GM23248 (cell line): ENCODE measurements around the gene RIPPLY2. TPM values are rescaled to one million over a fixed set of nuclear protein-coding genes. Genes with fewer than 3 reads are reported as not detected.

Experiments used
- DNase-seq: peaks from one replicate; pipeline ENCODE4 v3.0.0-alpha.2; 2015
- H2AFZ ChIP-seq: fragments of 200-600 bp; sonication (generic); 2 replicates; pipeline ENCODE4 v1.6.1; 2016; ENCODE audit warnings: antibody characterized with exemption
- H3F3A ChIP-seq: fragments of 200-600 bp; sonication (generic); 2 replicates; pipeline ENCODE4 v1.6.1; 2016; ENCODE audit warnings: mild to moderate bottlenecking, antibody characterized with exemption, mixed run types; ENCODE audit not compliant: insufficient read depth
- H3K27ac ChIP-seq: fragments of 200-600 bp; sonication (generic); 2 replicates; pipeline ENCODE4 v1.5.1; 2016; ENCODE audit warnings: mild to moderate bottlenecking
- H3K27me3 ChIP-seq: fragments of 200-600 bp; sonication (generic); replicated peaks from 2 replicates; pipeline ENCODE4 v1.6.1; 2016; ENCODE audit warnings: mild to moderate bottlenecking; ENCODE audit not compliant: insufficient read depth
- H3K36me3 ChIP-seq: fragments of 200-600 bp; sonication (generic); 2 replicates; pipeline ENCODE4 v1.6.1; 2016; ENCODE audit warnings: low read depth, mild to moderate bottlenecking
- H3K4me1 ChIP-seq: fragments of 200-600 bp; sonication (generic); 2 replicates; pipeline ENCODE4 v1.6.1; 2016; ENCODE audit warnings: mild to moderate bottlenecking; ENCODE audit not compliant: insufficient read depth
- H3K4me2 ChIP-seq: fragments of 200-600 bp; sonication (generic); one replicate; pipeline ENCODE4 v1.6.1; 2016; ENCODE audit warnings: mild to moderate bottlenecking; ENCODE audit not compliant: unreplicated experiment
- H3K4me3 ChIP-seq: fragments of 200-600 bp; sonication (generic); 2 replicates; pipeline ENCODE4 v1.5.1; 2016; ENCODE audit warnings: mild to moderate bottlenecking
- H3K79me2 ChIP-seq: fragments of 200-600 bp; sonication (generic); 2 replicates; pipeline ENCODE4 v1.6.1; 2016; ENCODE audit warnings: mild to moderate bottlenecking; ENCODE audit not compliant: insufficient read depth
- H3K9ac ChIP-seq: fragments of 200-600 bp; sonication (generic); 2 replicates; pipeline ENCODE4 v1.6.1; 2016; ENCODE audit warnings: mild to moderate bottlenecking
- H3K9me2 ChIP-seq: fragments of 200-600 bp; sonication (generic); 2 replicates; pipeline ENCODE4 v1.6.1; 2016; ENCODE audit warnings: mixed run types, mild to moderate bottlenecking, moderate library complexity; ENCODE audit not compliant: insufficient read depth
- H3K9me3 ChIP-seq: fragments of 200-600 bp; sonication (generic); one replicate; pipeline ENCODE4 v1.6.1; 2017; ENCODE audit warnings: low read depth
- H4K20me1 ChIP-seq: fragments of 200-600 bp; sonication (generic); 2 replicates; pipeline ENCODE4 v1.6.0; 2016; ENCODE audit not compliant: insufficient read depth
- EZH2 ChIP-seq: fragments of 200-600 bp; sonication (generic); IDR thresholded peaks from 2 replicates; pipeline ENCODE4 v1.6.1; 2018; ENCODE audit warnings: antibody characterized with exemption, mild to moderate bottlenecking; ENCODE audit not compliant: insufficient read depth, poor library complexity, severe bottlenecking
- EZH2phosphoT487 ChIP-seq: fragments of 200-600 bp; sonication (generic); IDR thresholded peaks from 2 replicates; pipeline ENCODE4 v1.6.1; 2018; ENCODE audit warnings: antibody characterized with exemption, moderate library complexity, mild to moderate bottlenecking, low read depth; ENCODE audit not compliant: insufficient read depth
- WGBS, 2 experiments: methylation state at CpG; one replicate each; pipeline ENCODE4 v1.1.6; 2015 to 2017; ENCODE audit warnings: low lambda C conversion rate in 2 of 2, low coverage in 1 of 2; ENCODE audit errors: missing lambda C conversion rate in 2 of 2; 5-methylcytosine and 5-hydroxymethylcytosine counted together
- in situ Hi-C: fragments of 300-500 bp; cut with MboI; formaldehyde crosslinking; loops from 2 replicates; pipeline ENCODE4 v1.15.0; 2020
- polyA plus RNA-seq: library from polyadenylated mRNA; unstranded; fragments of >200 nt; fragmentation: Nextera tagmentation; extraction: Ambion mirVana; gene quantifications from 2 replicates; pipeline ENCODE4 v1.2.1, GENCODE V29; 2016
- total RNA-seq: library from RNA; depleted of rRNA; stranded (reverse); fragments of >200 nt; shearing (Covaris generic); gene quantifications from 2 replicates; pipeline ENCODE4 v1.2.3, GENCODE V29; 2014

Gene RIPPLY2
- total and polyA plus RNA-seq, 2 experiments from 2014 or later = not detected

GRCh38 chr6:83859410-83860358, 6.5 kb downstream of the RIPPLY2 start, which contains the start of gene CYB5R4:
TSS of gene CYB5R4 (plus strand) at chr6:83859689. CDS start at chr6:83859783, 94 bp downstream.
- no peaks in the 10 kb centered on the region for H3K9me3 ChIP-seq
- peak within 1 kb of the TSS; percentile 95 for H2AFZ ChIP-seq
- H3K79me2 ChIP-seq = peaks cover 40% of the 10 kb centered on the region
- TF ChIP-seq EZH2 (no peak), EZH2phosphoT487 (no peak)
- in situ Hi-C loops = no loop called here
- H3F3A ChIP-seq = 0 out of 2 replicates have a peak, but pooled peaks cover 4% of the 10 kb centered on the region
- peak within 1 kb of the TSS; percentile 82 for H3K9ac ChIP-seq
- 1 to 2% methylated on average over 42 to 45 of the region's 53 CpGs for WGBS, 2 experiments
- H4K20me1 ChIP-seq = 0 out of 2 replicates have a peak, but pooled peaks cover 4% of the 10 kb centered on the region
- H3K9me2 ChIP-seq = no peaks in the 10 kb centered on the region
- peak within 1 kb of the TSS; percentile 44 for H3K27ac ChIP-seq
- peak within 1 kb of the TSS; percentile 80 for H3K4me2 ChIP-seq
- H3K4me1 ChIP-seq = peaks cover 8% of the 10 kb centered on the region; the same call in 1 of the 2 replicates
- H3K36me3 ChIP-seq = no peaks in the 10 kb centered on the region
- H3K27me3 ChIP-seq = peaks cover 3% of the 10 kb centered on the region; the same call in 1 of the 2 replicates
- DNase-seq = peak; percentile 97
- peak within 1 kb of the TSS; percentile 86 for H3K4me3 ChIP-seq

DNA sequence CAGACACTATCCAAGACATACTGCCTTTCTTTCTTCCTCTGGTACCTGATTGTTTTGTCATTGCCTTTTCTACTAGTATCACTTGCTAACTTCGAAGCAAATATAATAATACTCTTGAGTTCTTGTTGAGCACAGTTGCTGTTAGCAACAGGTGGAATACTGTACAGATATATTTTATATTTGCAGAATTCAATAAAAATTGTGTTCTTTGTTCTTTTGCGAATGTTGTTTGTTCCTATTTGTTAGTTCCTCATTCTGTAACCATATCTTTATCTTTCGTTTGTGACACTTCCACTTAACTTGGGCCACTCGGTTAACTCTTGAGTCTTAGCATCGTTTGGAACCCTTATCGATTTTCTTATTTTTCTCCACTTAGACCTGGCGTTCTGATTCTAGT, 7.2 kb downstream of the RIPPLY2 start:
- no peaks in the 10 kb centered on the region for H3K36me3 ChIP-seq
- 3 to 8% methylated on average over 7 of the region's 7 CpGs for WGBS, 2 experiments
- peak overlapping the region; percentile 82 for H3K9ac ChIP-seq
- in situ Hi-C loops = no loop called here
- H3K4me3 ChIP-seq = peak overlapping the region; percentile 86
- 0 out of 2 replicates have a peak, but pooled peaks cover 4% of the 10 kb centered on the region for H4K20me1 ChIP-seq
- H3K27me3 ChIP-seq = no peaks in the 10 kb centered on the region
- H3K79me2 ChIP-seq = peaks cover 40% of the 10 kb centered on the region
- DNase-seq = no peak
- H3K4me1 ChIP-seq = peaks cover 8% of the 10 kb centered on the region; the same call in 1 of the 2 replicates
- no peaks in the 10 kb centered on the region for H3K9me3 ChIP-seq
- H3K4me2 ChIP-seq = peak overlapping the region; percentile 80
- H2AFZ ChIP-seq = peak overlapping the region; percentile 95
- no peaks in the 10 kb centered on the region for H3K9me2 ChIP-seq
- no peak overlapping the region for H3K27ac ChIP-seq
- 0 out of 2 replicates have a peak, but pooled peaks cover 4% of the 10 kb centered on the region for H3F3A ChIP-seq
- TF ChIP-seq EZH2phosphoT487 (no peak), EZH2 (no peak)

DNA sequence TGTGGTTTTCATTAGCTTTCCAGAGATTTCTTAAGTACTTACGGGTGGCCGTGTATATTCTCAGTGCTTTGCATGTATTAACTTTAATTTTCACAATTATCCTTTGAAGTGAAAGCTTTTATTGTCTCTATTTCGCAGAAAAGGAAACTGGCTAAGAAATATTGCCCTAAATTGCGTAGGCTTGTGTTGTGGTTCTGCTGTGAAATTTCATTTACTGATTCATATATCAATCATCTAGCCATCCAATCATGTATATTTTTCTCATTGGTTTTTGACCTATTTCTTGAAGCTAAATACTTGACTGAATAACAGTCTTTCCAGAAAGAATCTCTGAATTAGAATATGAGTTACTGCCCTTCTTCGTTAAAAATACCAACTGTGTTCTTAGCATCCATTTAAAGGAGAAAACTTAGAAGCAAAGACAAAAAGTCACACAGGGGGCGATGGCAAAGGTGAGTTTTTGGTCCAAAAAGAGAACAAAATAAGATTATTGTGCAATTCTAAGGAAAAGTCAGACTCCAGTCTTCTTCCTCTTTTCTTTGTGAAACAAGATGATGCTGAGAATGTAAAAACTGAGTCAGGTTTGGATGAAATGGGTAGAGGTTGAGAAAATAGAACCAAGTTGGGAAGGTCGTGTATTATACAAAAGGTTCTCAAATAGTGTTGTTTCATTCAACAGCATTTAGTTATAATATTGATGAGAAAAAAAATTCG, 7.8 kb downstream of the RIPPLY2 start:
- no peaks in the 10 kb centered on the region for H3K9me2 ChIP-seq
- 74 to 76% methylated on average over 8 of the region's 8 CpGs for WGBS, 2 experiments
- peak overlapping the region; percentile 80 for H3K4me2 ChIP-seq
- in situ Hi-C loops = no loop called here
- H3K4me1 ChIP-seq = peaks cover 8% of the 10 kb centered on the region; the same call in 1 of the 2 replicates
- no peaks in the 10 kb centered on the region for H3K36me3 ChIP-seq
- no peaks in the 10 kb centered on the region for H3K27me3 ChIP-seq
- no peak overlapping the region for H2AFZ ChIP-seq
- H3K79me2 ChIP-seq = peaks cover 40% of the 10 kb centered on the region
- 0 out of 2 replicates have a peak, but pooled peaks cover 4% of the 10 kb centered on the region for H3F3A ChIP-seq
- H3K9me3 ChIP-seq = no peaks in the 10 kb centered on the region
- TF ChIP-seq EZH2 = no peak
- no peak for TF ChIP-seq EZH2phosphoT487
- no peak for DNase-seq
- H3K9ac ChIP-seq = no peak overlapping the region; the same call in 1 of the 2 replicates
- H4K20me1 ChIP-seq = 0 out of 2 replicates have a peak, but pooled peaks cover 4% of the 10 kb centered on the region
- H3K4me3 ChIP-seq = peak overlapping the region; percentile 86
- H3K27ac ChIP-seq = no peak overlapping the region
